Panc1 (cell line): Measurements from ENCODE around the gene LIMK2. TPM values are rescaled to one million over a fixed set of nuclear protein-coding genes. Genes with fewer than 3 reads are reported as not detected.

Experiments used
- ATAC-seq: fragments of 200-7000 bp; cut with Tn5 transposase; 2 replicates; pipeline ENCODE4 v1.9.1; 2020; ENCODE audit warnings: mild to moderate bottlenecking, moderate library complexity
- BruUV-seq: library from RNA; stranded (reverse); fragments of 400-500 nt; replicated peaks from 2 replicates; lab custom pipeline; 2021; lab: Mats Ljungman, UMichigan
- CTCF ChIA-PET: fragments of 300-600 bp; sonication (Branson Sonifier 250); formaldehyde crosslinking; loops from one replicate; lab custom pipeline; 2022; ENCODE audit warnings: antibody characterized with exemption; lab: Charles Lee
- POLR2A ChIA-PET: fragments of 300-600 bp; sonication (Branson Sonifier 250); formaldehyde crosslinking; loops from one replicate; lab custom pipeline; 2022; ENCODE audit warnings: antibody characterized with exemption; lab: Charles Lee
- DNase-seq: peaks from one replicate; pipeline ENCODE4 v3.0.0-alpha.2; 2010; ENCODE audit warnings: low read depth, low spot score
- H3K27ac ChIP-seq: 2 replicates; pipeline ENCODE4 v1.5.1; 2011; ENCODE audit warnings: mild to moderate bottlenecking, low read length, inconsistent platforms
- H3K27me3 ChIP-seq: fragments of 200-500 bp; sonication (Bioruptor generic); 2 replicates; pipeline ENCODE4 v1.6.0; 2014; ENCODE audit warnings: low read length, inconsistent platforms; ENCODE audit not compliant: control insufficient read depth, insufficient read depth
- H3K36me3 ChIP-seq: fragments of 200-500 bp; sonication (Bioruptor generic); 2 replicates; pipeline ENCODE4 v1.5.1; 2014; ENCODE audit warnings: inconsistent platforms, mild to moderate bottlenecking, low read length, moderate library complexity; ENCODE audit not compliant: control insufficient read depth, insufficient read depth
- H3K4me1 ChIP-seq: 2 replicates; pipeline ENCODE4 v1.5.1; 2011; ENCODE audit warnings: inconsistent platforms, mild to moderate bottlenecking, low read length, moderate library complexity; ENCODE audit not compliant: control insufficient read depth, insufficient read depth
- H3K4me3 ChIP-seq, 2 experiments: 2 replicates each; pipeline ENCODE4 v1.5.1; 2011 to 2012; ENCODE audit warnings: low read depth in 2 of 2, low read length in 2 of 2, mild to moderate bottlenecking in 2 of 2, inconsistent platforms in 1 of 2, moderate library complexity in 1 of 2
- H3K9me3 ChIP-seq: fragments of 200-500 bp; sonication (Bioruptor generic); 2 replicates; pipeline ENCODE4 v1.5.1; 2014; ENCODE audit warnings: low read depth, mild to moderate bottlenecking, inconsistent platforms, low read length, moderate library complexity; ENCODE audit not compliant: control insufficient read depth, insufficient read depth
- CTCF ChIP-seq: fragments of 450-650 bp; IDR thresholded peaks from 2 replicates; pipeline ENCODE4 v1.5.1; 2017; ENCODE audit warnings: mild to moderate bottlenecking
- POLR2AphosphoS5 ChIP-seq: IDR thresholded peaks from 2 replicates; pipeline ENCODE4 v1.6.1; 2012; ENCODE audit warnings: mild to moderate bottlenecking, low read depth, low read length, moderate library complexity
- REST ChIP-seq, 2 experiments: IDR thresholded peaks; 2 replicates each; pipeline ENCODE4 v1.6.1; 2011 to 2012; ENCODE audit warnings: low read depth in 2 of 2, control low read depth in 1 of 2, low read length in 1 of 2, mild to moderate bottlenecking in 1 of 2, moderate library complexity in 1 of 2; ENCODE audit not compliant: insufficient read depth in 1 of 2
- SIN3A ChIP-seq: IDR thresholded peaks from 2 replicates; pipeline ENCODE4 v1.6.1; 2012; ENCODE audit warnings: low read depth, mild to moderate bottlenecking, low read length, moderate library complexity, borderline replicate concordance; ENCODE audit not compliant: insufficient read depth
- TCF7L2 ChIP-seq: IDR thresholded peaks from 2 replicates; pipeline ENCODE4 v1.6.1; 2011; ENCODE audit warnings: mild to moderate bottlenecking, low read depth, low read length, inconsistent platforms
- in situ Hi-C: cut with HindIII; loops from 2 replicates; pipeline ENCODE4 v1.10.0; 2016; ENCODE audit warnings: low sequenced_read_pairs, low pct_unique_long_range_greater_than_20kb
- intact Hi-C: fragments of 100-400 bp; cut with micrococcal nuclease; formaldehyde crosslinking; loops from one replicate; pipeline ENCODE4 v1.10.0; 2022; ENCODE audit not compliant: unreplicated experiment
- total RNA-seq: library from RNA; stranded (reverse); gene quantifications from one replicate; pipeline ENCODE4 v1.2.1, GENCODE V29; 2021; ENCODE audit not compliant: unreplicated experiment

The LIMK2 gene
- total RNA-seq, 1 experiment from 2014 or later = 12.6 TPM

- POLR2A ChIA-PET = no interaction called here
- DNase-seq (no peak), ATAC-seq (no peak)
- H3K36me3 ChIP-seq = no peaks in the 10 kb centered on the region
- in situ Hi-C loops = no loop called here
- no peaks in the 10 kb centered on the region for H3K9me3 ChIP-seq
- H3K27ac ChIP-seq = no peak overlapping the region
- TF ChIP-seq TCF7L2 = no peak
- H3K27me3 ChIP-seq = no peaks in the 10 kb centered on the region
- no peak overlapping the region for H3K4me3 ChIP-seq
- BruUV-seq = no TSS peak
- H3K4me1 ChIP-seq = peaks cover 4% of the 10 kb centered on the region
- intact Hi-C loops = no loop called here
- CTCF ChIA-PET = no interaction called here
These were observed 15.1 kb downstream of the LIMK2 start for GRCh38 chr22:31227186-31227585.

DNA sequence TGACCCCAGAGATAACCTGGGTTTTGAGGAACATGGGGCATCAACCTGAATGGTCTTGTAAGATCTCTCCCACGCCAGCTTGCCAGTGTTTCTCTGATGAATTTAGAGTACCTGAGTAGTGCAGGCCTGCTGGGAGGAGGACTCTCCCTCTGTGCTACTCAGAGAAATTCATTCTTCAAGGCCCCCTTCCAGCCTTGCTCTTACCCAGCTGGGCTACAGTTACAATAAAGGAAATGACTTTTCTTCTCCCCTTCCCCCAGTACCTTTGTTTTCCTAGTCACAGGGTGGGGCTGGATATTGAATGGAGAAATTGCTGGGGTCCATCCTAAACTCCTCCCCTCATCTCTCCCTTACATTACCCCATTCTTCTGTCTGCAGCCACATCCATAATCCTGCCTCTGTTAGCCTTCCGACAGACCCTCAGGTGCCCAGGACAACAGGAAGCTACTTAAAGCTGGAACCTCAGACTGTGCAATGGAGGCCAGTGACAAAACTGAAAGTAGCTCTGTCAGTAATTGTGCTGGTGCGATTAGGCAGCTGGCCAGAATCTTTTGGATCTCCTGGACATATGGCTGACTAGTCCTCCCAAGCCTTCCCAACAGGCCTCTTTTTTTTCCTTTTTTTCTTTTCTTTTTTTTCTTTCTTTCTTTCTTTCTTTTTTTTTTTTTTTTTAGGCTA, 17.4 kb downstream of the LIMK2 start:
- no TSS peak for BruUV-seq
- intact Hi-C loops (no loop called here), in situ Hi-C loops (no loop called here)
- Histone ChIP-seq H3K27ac (no peak overlapping the region), H3K36me3 (no peaks in the 10 kb centered on the region), H3K9me3 (no peaks in the 10 kb centered on the region), H3K4me3 (no peak overlapping the region), H3K4me1 (peaks cover 4% of the 10 kb centered on the region), H3K27me3 (no peaks in the 10 kb centered on the region)
- ChIA-PET POLR2A (no interaction called here), CTCF (interaction anchor here (0.7 kb wide), 2 partner anchors 42 to 138 kb away, joined by 3 to 5 read pairs; no protein-coding TSS in a partner anchor)
- ATAC-seq = no peak
- TF ChIP-seq SIN3A = no peak
- no peak for TF ChIP-seq TCF7L2
- TF ChIP-seq REST (IDR thresholded peaks at IDR 0.05; ENCODE audit: insufficient read depth in 1 of 2, low read depth in 2 of 2, low read length in 1 of 2) = no peak
- DNase-seq = no peak

DNA sequence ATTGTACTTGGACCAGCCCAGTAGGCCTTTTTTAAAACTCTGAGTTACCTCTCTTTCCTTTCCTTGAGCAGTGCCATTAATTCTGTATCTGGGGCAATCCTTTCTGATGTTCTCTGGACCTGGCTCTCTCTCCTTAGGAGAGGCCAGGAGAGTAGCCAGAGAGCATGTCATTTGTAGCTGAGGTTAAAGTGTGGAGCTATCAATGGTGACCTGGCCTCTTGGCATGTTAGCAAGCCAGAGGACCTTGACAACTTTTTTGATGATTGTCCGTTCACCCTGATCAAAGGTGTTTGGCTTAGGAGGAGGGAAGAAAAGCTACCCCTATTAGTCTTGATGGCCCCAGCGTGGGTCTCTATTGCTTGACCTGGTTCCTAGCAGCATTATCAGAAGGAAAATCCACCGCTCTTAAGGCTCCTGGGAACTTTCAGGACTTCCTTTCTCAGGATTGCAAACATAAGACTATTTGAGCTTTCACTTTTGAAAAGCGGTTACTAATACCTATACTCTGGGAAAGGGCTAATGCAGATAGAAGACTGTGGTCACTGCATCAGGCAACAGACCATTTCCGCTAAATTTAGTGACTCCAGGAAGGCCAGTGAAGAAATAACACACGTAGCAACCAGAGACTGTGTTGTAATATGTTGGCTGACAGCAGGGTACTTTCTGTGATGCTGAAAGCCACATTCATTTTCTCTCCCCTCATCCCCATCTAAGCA, 18.2 kb downstream of the LIMK2 start:
- no TSS peak for BruUV-seq
- no peaks in the 10 kb centered on the region for H3K36me3 ChIP-seq
- H3K9me3 ChIP-seq = no peaks in the 10 kb centered on the region
- intact Hi-C loops (no loop called here), in situ Hi-C loops (no loop called here)
- TF ChIP-seq TCF7L2 (no peak), POLR2AphosphoS5 (no peak), CTCF (no peak), SIN3A (no peak), REST (IDR thresholded peaks at IDR 0.05; ENCODE audit: insufficient read depth in 1 of 2, low read depth in 2 of 2, low read length in 1 of 2) (no peak)
- POLR2A ChIA-PET = no interaction called here
- no peak overlapping the region for H3K27ac ChIP-seq
- CTCF ChIA-PET = interaction anchor here (0.7 kb wide), 1 partner anchor 138 kb away, joined by 5 read pairs; no protein-coding TSS in a partner anchor
- DNase-seq (no peak), ATAC-seq (no peak)
- no peaks in the 10 kb centered on the region for H3K27me3 ChIP-seq
- H3K4me3 ChIP-seq = no peak overlapping the region
- peaks cover 4% of the 10 kb centered on the region for H3K4me1 ChIP-seq
